ENCODE measurements around the gene ST8SIA2. TPM values are rescaled to one million over a fixed set of nuclear protein-coding genes. Genes with fewer than 3 reads are reported as not detected.

The ST8SIA2 gene
- total RNA-seq, 5 donors from 2014 or later (not counting 1 experiment from before 2014, with no cell fraction given), result not detected

- no peak overlapping the region for H3K4me3 ChIP-seq (ENCODE audit: control insufficient read depth in 1 of 2, extremely low read depth in 1 of 2, low read length in 1 of 2)
- no peaks in the 10 kb centered on the region for H3K4me1 Mint-ChIP-seq
- no peaks in the 10 kb centered on the region for H3K36me3 ChIP-seq (ENCODE audit: control insufficient read depth in 2 of 2, extremely low read depth in 1 of 2, insufficient read depth in 1 of 2, low read length in 1 of 2)
- no peak overlapping the region for H3K4me3 Mint-ChIP-seq
- no peaks in the 10 kb centered on the region for H3K4me1 ChIP-seq (ENCODE audit: control insufficient read depth in 1 of 2, extremely low read depth in 1 of 2, insufficient read depth in 2 of 2, low read length in 2 of 2)
- H3K27me3 ChIP-seq (replicated peaks in 1 of 2; ENCODE audit: control insufficient read depth in 2 of 2, extremely low read depth in 1 of 2, insufficient read depth in 2 of 2, low read length in 1 of 2), result peaks cover 0 to 18% of the 10 kb centered on the region in 2 experiments
- ChIA-PET POLR2A (no interaction called here), CTCF (no interaction called here)
- WGBS (ENCODE audit: insufficient coverage), result 78% methylated on average over 3 of the region's 10 CpGs
- H3K36me3 Mint-ChIP-seq, result no peaks in the 10 kb centered on the region
- no peak overlapping the region for H3K27ac ChIP-seq (ENCODE audit: low read length)
- no peaks in the 10 kb centered on the region for H3K9me3 ChIP-seq
- ATAC-seq (replicated peaks in 1 of 4) (no peak), DNase-seq (peak in 3 of 35 experiments; percentile 2 to 24 (median 4))
- no peak overlapping the region for H3K27ac Mint-ChIP-seq
- peaks cover 29 to 46% of the 10 kb centered on the region in 2 donors for H3K27me3 Mint-ChIP-seq
- H3K9me3 Mint-ChIP-seq, result peaks cover 0 to 3% (median 2%) of the 10 kb centered on the region in 3 donors
Observed at GRCh38 chr15:92383519-92384324, 10.0 kb upstream of the ST8SIA2 start.

- no peaks in the 10 kb centered on the region for H3K4me1 ChIP-seq (ENCODE audit: control insufficient read depth in 1 of 2, extremely low read depth in 1 of 2, insufficient read depth in 2 of 2, low read length in 2 of 2)
- ATAC-seq (replicated peaks in 1 of 4) (no peak), DNase-seq (no peak)
- peaks cover 34 to 51% of the 10 kb centered on the region in 2 donors for H3K27me3 Mint-ChIP-seq
- no peaks in the 10 kb centered on the region for H3K36me3 Mint-ChIP-seq
- no peak overlapping the region for H3K27ac ChIP-seq (ENCODE audit: low read length)
- H3K36me3 ChIP-seq (ENCODE audit: control insufficient read depth in 2 of 2, extremely low read depth in 1 of 2, insufficient read depth in 1 of 2, low read length in 1 of 2), result no peaks in the 10 kb centered on the region
- H3K4me3 Mint-ChIP-seq, result no peak overlapping the region
- no peaks in the 10 kb centered on the region for H3K4me1 Mint-ChIP-seq
- H3K9me3 Mint-ChIP-seq, result peaks cover 0 to 3% (median 2%) of the 10 kb centered on the region in 3 donors
- no peak overlapping the region for H3K27ac Mint-ChIP-seq
- ChIA-PET CTCF (no interaction called here), POLR2A (no interaction called here)
- H3K27me3 ChIP-seq (replicated peaks in 1 of 2; ENCODE audit: control insufficient read depth in 2 of 2, extremely low read depth in 1 of 2, insufficient read depth in 2 of 2, low read length in 1 of 2), result peaks cover 0 to 22% of the 10 kb centered on the region in 2 experiments
- no CpG with 5 or more reads among the region's 2 CpGs for WGBS (ENCODE audit: insufficient coverage)
- H3K4me3 ChIP-seq (ENCODE audit: control insufficient read depth in 1 of 2, extremely low read depth in 1 of 2, low read length in 1 of 2), result no peak overlapping the region
- H3K9me3 ChIP-seq, result no peaks in the 10 kb centered on the region
Observed at GRCh38 chr15:92384381-92384780, 9.3 kb upstream of the ST8SIA2 start.

GRCh38 chr15:92385096-92385495 lies 8.6 kb upstream of the ST8SIA2 start:
- peaks cover 0 to 2% (median 0%) of the 10 kb centered on the region in 3 donors for H3K9me3 Mint-ChIP-seq
- H3K4me3 Mint-ChIP-seq, result no peak overlapping the region
- no peaks in the 10 kb centered on the region for H3K4me1 Mint-ChIP-seq
- Histone ChIP-seq H3K27ac (ENCODE audit: low read length) (no peak overlapping the region), H3K27me3 (replicated peaks in 1 of 2; ENCODE audit: control insufficient read depth in 2 of 2, extremely low read depth in 1 of 2, insufficient read depth in 2 of 2, low read length in 1 of 2) (peaks cover 2 to 22% of the 10 kb centered on the region in 2 experiments), H3K4me1 (ENCODE audit: control insufficient read depth in 1 of 2, extremely low read depth in 1 of 2, insufficient read depth in 2 of 2, low read length in 2 of 2) (no peaks in the 10 kb centered on the region), H3K9me3 (no peaks in the 10 kb centered on the region), H3K36me3 (ENCODE audit: control insufficient read depth in 2 of 2, extremely low read depth in 1 of 2, insufficient read depth in 1 of 2, low read length in 1 of 2) (no peaks in the 10 kb centered on the region), H3K4me3 (ENCODE audit: control insufficient read depth in 1 of 2, extremely low read depth in 1 of 2, low read length in 1 of 2) (no peak overlapping the region)
- ChIA-PET CTCF (no interaction called here), POLR2A (no interaction called here)
- WGBS (ENCODE audit: insufficient coverage), result 83% methylated on average over 1 of the region's 2 CpGs
- peaks cover 41 to 57% of the 10 kb centered on the region in 2 donors for H3K27me3 Mint-ChIP-seq
- DNase-seq (no peak), ATAC-seq (replicated peaks in 1 of 4) (no peak)
- H3K27ac Mint-ChIP-seq, result no peak overlapping the region
- H3K36me3 Mint-ChIP-seq, result no peaks in the 10 kb centered on the region

GRCh38 chr15:92391640-92392039 lies 2.0 kb upstream of the ST8SIA2 start:
- no peaks in the 10 kb centered on the region for H3K9me3 Mint-ChIP-seq
- ChIA-PET CTCF (interaction anchor here in 1 of 2 donors (1.6 kb wide), 1 partner anchor 323 kb away, joined by 4 read pairs; no protein-coding TSS in a partner anchor), POLR2A (no interaction called here)
- peaks cover 12 to 62% of the 10 kb centered on the region in 2 experiments for H3K27me3 ChIP-seq (replicated peaks in 1 of 2; ENCODE audit: control insufficient read depth in 2 of 2, extremely low read depth in 1 of 2, insufficient read depth in 2 of 2, low read length in 1 of 2)
- no peak overlapping the region for H3K27ac Mint-ChIP-seq
- no peak for ATAC-seq (replicated peaks in 1 of 4)
- peak in 1 of 35 experiments; percentile 10 for DNase-seq
- no peaks in the 10 kb centered on the region for H3K36me3 ChIP-seq (ENCODE audit: control insufficient read depth in 2 of 2, extremely low read depth in 1 of 2, insufficient read depth in 1 of 2, low read length in 1 of 2)
- peaks cover 7 to 11% (median 8%) of the 10 kb centered on the region in 3 donors for H3K4me1 Mint-ChIP-seq
- H3K36me3 Mint-ChIP-seq, result no peaks in the 10 kb centered on the region
- H3K27me3 Mint-ChIP-seq, result peaks cover 73 to 88% of the 10 kb centered on the region in 2 donors
- H3K9me3 ChIP-seq, result no peaks in the 10 kb centered on the region
- no peak overlapping the region for H3K4me3 Mint-ChIP-seq
- H3K27ac ChIP-seq (ENCODE audit: low read length), result no peak overlapping the region
- H3K4me3 ChIP-seq (ENCODE audit: control insufficient read depth in 1 of 2, extremely low read depth in 1 of 2, low read length in 1 of 2), result no peak overlapping the region
- H3K4me1 ChIP-seq (ENCODE audit: control insufficient read depth in 1 of 2, extremely low read depth in 1 of 2, insufficient read depth in 2 of 2, low read length in 2 of 2), result peaks cover 0 to 3% of the 10 kb centered on the region in 2 experiments
- WGBS (ENCODE audit: insufficient coverage), result no CpG with 5 or more reads among the region's 4 CpGs

GRCh38 chr15:92392462-92392861 lies 1.2 kb upstream of the ST8SIA2 start:
- Histone ChIP-seq H3K9me3 (no peaks in the 10 kb centered on the region), H3K4me1 (ENCODE audit: control insufficient read depth in 1 of 2, extremely low read depth in 1 of 2, insufficient read depth in 2 of 2, low read length in 2 of 2) (peaks cover 0 to 3% of the 10 kb centered on the region in 2 experiments), H3K4me3 (ENCODE audit: control insufficient read depth in 1 of 2, extremely low read depth in 1 of 2, low read length in 1 of 2) (no peak overlapping the region), H3K27ac (ENCODE audit: low read length) (no peak overlapping the region), H3K27me3 (replicated peaks in 1 of 2; ENCODE audit: control insufficient read depth in 2 of 2, extremely low read depth in 1 of 2, insufficient read depth in 2 of 2, low read length in 1 of 2) (peaks cover 12 to 61% of the 10 kb centered on the region in 2 experiments), H3K36me3 (ENCODE audit: control insufficient read depth in 2 of 2, extremely low read depth in 1 of 2, insufficient read depth in 1 of 2, low read length in 1 of 2) (no peaks in the 10 kb centered on the region)
- Mint-ChIP-seq H3K4me1 (peaks cover 7 to 11% (median 8%) of the 10 kb centered on the region in 3 donors), H3K36me3 (no peaks in the 10 kb centered on the region), H3K27me3 (peaks cover 71 to 90% of the 10 kb centered on the region in 2 donors), H3K4me3 (peak overlapping the region in 1 of 3 donors; percentile 34), H3K27ac (no peak overlapping the region), H3K9me3 (no peaks in the 10 kb centered on the region)
- POLR2A ChIA-PET, result no interaction called here
- ATAC-seq (replicated peaks in 1 of 4) (no peak), DNase-seq (no peak)
- 9% methylated on average over 7 of the region's 7 CpGs for WGBS (ENCODE audit: insufficient coverage)
- CTCF ChIA-PET, result interaction anchor here in 1 of 2 donors (0.6 kb wide), 1 partner anchor 342 kb away, joined by 3 read pairs; no protein-coding TSS in a partner anchor

GRCh38 chr15:92393980-92394308 lies 263 bp downstream of the ST8SIA2 start:
- Mint-ChIP-seq H3K9me3 (no peaks in the 10 kb centered on the region), H3K36me3 (no peaks in the 10 kb centered on the region), H3K27me3 (peaks cover 63 to 82% of the 10 kb centered on the region in 2 donors), H3K4me1 (peaks cover 7 to 11% (median 8%) of the 10 kb centered on the region in 3 donors), H3K27ac (no peak overlapping the region), H3K4me3 (no peak overlapping the region)
- ATAC-seq (replicated peaks in 1 of 4) (no peak), DNase-seq (no peak)
- H3K27ac ChIP-seq (ENCODE audit: low read length), result no peak overlapping the region
- ChIA-PET POLR2A (no interaction called here), CTCF (no interaction called here)
- H3K4me1 ChIP-seq (ENCODE audit: control insufficient read depth in 1 of 2, extremely low read depth in 1 of 2, insufficient read depth in 2 of 2, low read length in 2 of 2), result peaks cover 0 to 3% of the 10 kb centered on the region in 2 experiments
- H3K36me3 ChIP-seq (ENCODE audit: control insufficient read depth in 2 of 2, extremely low read depth in 1 of 2, insufficient read depth in 1 of 2, low read length in 1 of 2), result no peaks in the 10 kb centered on the region
- no peaks in the 10 kb centered on the region for H3K9me3 ChIP-seq
- no peak overlapping the region for H3K4me3 ChIP-seq (ENCODE audit: control insufficient read depth in 1 of 2, extremely low read depth in 1 of 2, low read length in 1 of 2)
- peaks cover 12 to 53% of the 10 kb centered on the region in 2 experiments for H3K27me3 ChIP-seq (replicated peaks in 1 of 2; ENCODE audit: control insufficient read depth in 2 of 2, extremely low read depth in 1 of 2, insufficient read depth in 2 of 2, low read length in 1 of 2)
- WGBS (ENCODE audit: insufficient coverage), result 1% methylated on average over 28 of the region's 34 CpGs

All from T-cell (primary cell).